NCI-H2107 treated with DMSO at 0.1 percent for 48 hours (cell line): ENCODE measurements around the gene NOC2L.
"Not testable (repeated sequence)": the region's sequence is repeated elsewhere in the genome, so short reads cannot be mapped to it uniquely, and the experiment has no call there.

Experiments used
- DNase-seq: peaks from one replicate; lab custom pipeline; 2025; ENCODE audit not compliant: unreplicated experiment; lab: John Stamatoyannopoulos, UW

The NOC2L gene

DNA sequence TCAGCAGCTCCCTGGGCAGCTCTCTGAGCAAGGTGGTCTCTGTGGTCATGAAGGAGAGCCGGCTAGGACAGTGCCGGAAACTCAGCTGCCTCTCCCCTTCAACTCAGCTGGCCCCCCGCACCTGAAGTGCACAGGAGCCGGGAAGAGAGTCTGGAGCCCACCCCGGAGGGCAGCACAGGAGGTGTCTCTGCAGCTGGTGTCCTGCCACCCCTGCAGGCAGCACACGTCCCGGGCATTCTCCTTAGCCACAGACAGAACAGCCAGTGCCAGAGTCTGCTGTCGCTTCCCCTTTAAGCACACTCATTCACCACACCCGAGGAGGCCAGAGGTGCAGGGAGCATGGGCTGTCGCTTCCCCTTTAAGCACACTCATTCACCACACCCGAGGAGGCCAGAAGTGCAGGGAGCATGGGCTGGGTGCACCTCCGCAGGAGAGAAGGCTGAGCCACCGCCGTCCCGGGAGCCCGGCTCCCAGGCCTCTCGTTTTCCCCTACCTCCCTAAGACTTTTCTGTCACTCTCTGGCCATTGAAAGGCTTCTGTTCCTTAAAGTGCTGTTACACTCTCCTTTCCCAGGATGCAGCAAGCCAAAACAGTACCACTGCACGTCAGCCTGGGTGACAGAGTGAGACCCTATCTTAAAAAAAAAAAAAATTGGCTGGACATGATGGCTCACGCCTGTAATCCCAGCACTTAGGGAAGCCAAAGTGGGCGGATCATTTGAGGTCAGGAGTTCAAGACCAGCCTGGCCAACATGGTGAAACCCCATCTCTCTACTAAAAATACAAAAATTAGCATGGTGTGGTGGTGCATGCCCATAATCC lies 52.2 kb downstream of the NOC2L start:
- no peak for DNase-seq

DNA sequence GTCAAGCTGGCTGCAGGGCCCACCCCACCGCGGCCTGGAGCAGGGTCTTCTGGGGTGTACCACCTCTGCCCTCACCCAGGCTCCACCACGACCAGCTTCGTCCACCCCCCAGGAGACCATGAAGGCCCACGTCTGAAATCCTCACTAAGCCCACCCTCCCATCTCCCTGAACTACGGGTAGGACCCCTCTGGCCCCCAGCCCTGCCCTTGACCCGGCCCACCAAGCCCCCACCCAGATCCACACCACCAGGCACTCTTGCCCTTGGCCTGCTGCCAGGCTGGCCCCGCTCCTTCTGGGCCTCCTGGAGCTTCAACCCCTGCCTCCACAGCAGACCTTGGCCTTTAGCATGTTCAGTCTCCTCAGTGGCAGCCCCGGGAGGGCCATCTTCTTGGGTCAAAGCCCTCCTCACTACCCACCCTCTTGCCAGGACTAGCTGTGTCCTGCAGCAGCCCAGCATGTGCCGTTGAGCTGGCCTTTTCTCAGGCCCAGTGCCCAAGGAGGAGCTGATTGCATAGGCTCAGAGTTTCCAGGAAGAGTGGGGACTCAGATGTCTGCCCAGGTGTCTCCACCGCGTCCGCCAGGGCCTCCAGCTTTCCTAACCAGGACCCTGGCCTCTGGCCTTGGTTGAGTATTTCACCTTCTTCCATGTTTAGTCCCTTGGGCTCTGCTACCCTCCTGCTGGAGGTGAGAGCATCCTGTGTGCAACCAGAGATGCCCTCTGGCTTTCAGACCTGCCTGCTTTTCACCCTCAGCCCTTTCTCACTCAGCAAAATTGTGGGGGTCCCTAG lies 53.1 kb downstream of the NOC2L start:
- no peak for DNase-seq

- no peak for DNase-seq
Measured at GRCh38 chr1:905071-905749, 53.8 kb downstream of the NOC2L start.

- DNase-seq, result no peak
Measured at GRCh38 chr1:904310-904950, 54.6 kb downstream of the NOC2L start.

GRCh38 chr1:903721-904271 lies 55.3 kb downstream of the NOC2L start:
- no peak for DNase-seq

GRCh38 chr1:903305-903704 lies 55.8 kb downstream of the NOC2L start:
- DNase-seq, result no peak

- DNase-seq, result no peak
Measured at GRCh38 chr1:902802-903201, 56.3 kb downstream of the NOC2L start.

DNA sequence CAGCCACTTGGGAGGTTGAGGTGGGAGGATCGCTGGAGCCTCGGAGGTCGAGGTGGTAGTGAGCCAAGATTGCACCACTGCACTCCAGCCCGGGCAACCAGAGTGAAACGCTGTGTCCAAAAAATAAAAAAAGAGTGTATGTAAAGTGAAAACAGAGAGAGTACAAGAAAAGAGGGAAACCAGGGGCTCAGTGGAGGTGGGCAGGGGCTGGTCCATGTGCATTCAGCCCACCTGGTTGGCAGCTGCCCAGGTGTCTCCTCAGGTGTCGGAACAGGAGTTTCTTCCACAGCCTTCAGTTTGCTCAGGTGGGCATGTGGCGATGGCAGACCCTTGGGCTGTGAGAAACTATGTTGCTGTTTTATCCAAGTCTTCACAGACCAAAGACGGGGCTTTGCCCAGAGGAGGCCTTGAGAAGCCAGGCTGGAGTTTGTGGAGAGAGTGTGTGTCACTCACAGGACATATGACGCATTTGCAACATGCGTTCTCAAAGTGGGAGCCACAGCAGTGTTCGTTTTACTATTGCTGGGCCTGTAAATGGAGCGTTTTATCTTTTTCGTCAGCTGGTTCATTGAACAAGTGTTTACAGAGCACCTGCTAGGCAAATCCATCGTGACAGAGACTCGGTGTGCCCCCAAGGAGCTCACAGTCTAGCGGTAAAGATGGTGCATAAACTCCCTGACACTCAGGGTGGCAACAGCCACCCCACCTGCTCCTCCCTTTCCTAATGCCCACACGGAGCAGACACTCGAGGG lies 57.8 kb downstream of the NOC2L start:
- no peak for DNase-seq

GRCh38 chr1:899636-900317 lies 59.3 kb downstream of the NOC2L start:
- no peak for DNase-seq

DNA sequence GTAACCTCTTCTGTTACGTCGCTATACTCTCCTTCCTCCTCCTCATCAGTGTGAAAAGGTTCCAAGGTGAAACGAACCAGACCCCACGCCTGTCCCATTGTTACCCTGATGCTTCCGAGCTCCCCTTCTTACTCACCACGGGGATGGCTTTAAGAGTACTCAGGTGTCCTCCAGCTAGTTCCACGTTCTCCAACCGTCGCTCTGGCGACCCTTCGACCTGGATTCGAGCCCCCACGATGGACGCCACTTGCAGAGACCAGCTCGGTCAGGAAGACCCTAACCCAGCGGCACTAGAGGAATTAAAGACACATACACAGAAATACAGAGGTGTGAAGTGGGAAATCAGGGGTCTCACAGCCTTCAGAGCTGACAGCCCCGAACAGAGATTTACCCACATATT lies 61.1 kb downstream of the NOC2L start:
- not testable (repeated sequence) for DNase-seq

GRCh38 chr1:897226-897625 lies 61.8 kb downstream of the NOC2L start:
- no peak for DNase-seq
